Astrocyte (in vitro differentiated cells and primary cell): ENCODE measurements around the gene CPNE5. TPM values are rescaled to one million over a fixed set of nuclear protein-coding genes. Genes with fewer than 3 reads are reported as not detected.

Experiments
- DNase-seq: peaks from one replicate; pipeline ENCODE4 v3.0.0-alpha.2; 2010; ENCODE audit warnings: low read depth
- FAIRE-seq: peaks from 2 replicates; lab custom pipeline; 2011; peaks lifted over from hg19 to GRCh38; lab: Jason Lieb, UNC
- H2AFZ ChIP-seq: 2 replicates; pipeline ENCODE4 v1.6.0; 2012; ENCODE audit warnings: low read depth, low read length, inconsistent platforms
- H3K27ac ChIP-seq: 2 replicates; pipeline ENCODE4 v1.5.1; 2011; ENCODE audit warnings: low read depth, low read length, inconsistent platforms
- H3K27me3 ChIP-seq: 2 replicates; pipeline ENCODE4 v1.6.0; 2011; ENCODE audit warnings: low read length, inconsistent platforms; ENCODE audit not compliant: insufficient read depth
- H3K36me3 ChIP-seq: 2 replicates; pipeline ENCODE4 v1.5.1; 2011; ENCODE audit warnings: low read length, inconsistent platforms; ENCODE audit not compliant: insufficient read depth
- H3K4me1 ChIP-seq: 2 replicates; pipeline ENCODE4 v1.5.1; 2011; ENCODE audit warnings: low read length, inconsistent platforms; ENCODE audit not compliant: insufficient read depth
- H3K4me2 ChIP-seq: 2 replicates; pipeline ENCODE4 v1.6.0; 2012; ENCODE audit warnings: low read length, inconsistent platforms
- H3K4me3 ChIP-seq: 2 replicates; pipeline ENCODE4 v1.5.1; 2011; ENCODE audit warnings: low read depth, mild to moderate bottlenecking, low read length, inconsistent platforms; ENCODE audit not compliant: insufficient read depth
- H3K79me2 ChIP-seq: 2 replicates; pipeline ENCODE4 v1.6.0; 2012; ENCODE audit warnings: mild to moderate bottlenecking, low read length, inconsistent platforms; ENCODE audit not compliant: insufficient read depth
- H3K9ac ChIP-seq: 2 replicates; pipeline ENCODE4 v1.6.0; 2012; ENCODE audit warnings: mild to moderate bottlenecking, low read length, inconsistent platforms
- H3K9me3 ChIP-seq: 2 replicates; pipeline ENCODE4 v1.5.1; 2012; ENCODE audit warnings: low read depth, mild to moderate bottlenecking, low read length, inconsistent platforms; ENCODE audit not compliant: insufficient read depth
- H4K20me1 ChIP-seq: 2 replicates; pipeline ENCODE4 v1.6.0; 2012; ENCODE audit warnings: low read length, inconsistent platforms; ENCODE audit not compliant: insufficient read depth
- H3K27ac Mint-ChIP-seq: one replicate; pipeline ENCODE4 v1.8.0; 2021; ENCODE audit warnings: mild to moderate bottlenecking, mixed read lengths; ENCODE audit not compliant: unreplicated experiment
- H3K27me3 Mint-ChIP-seq: one replicate; pipeline ENCODE4 v1.8.0; 2021; ENCODE audit warnings: low read depth, mixed read lengths; ENCODE audit not compliant: unreplicated experiment
- H3K36me3 Mint-ChIP-seq: one replicate; pipeline ENCODE4 v1.8.0; 2021; ENCODE audit warnings: low read depth, mixed read lengths; ENCODE audit not compliant: unreplicated experiment
- H3K4me1 Mint-ChIP-seq: one replicate; pipeline ENCODE4 v1.8.0; 2021; ENCODE audit warnings: low read depth, mixed read lengths; ENCODE audit not compliant: unreplicated experiment
- H3K4me3 Mint-ChIP-seq: one replicate; pipeline ENCODE4 v1.8.0; 2021; ENCODE audit warnings: mild to moderate bottlenecking, moderate library complexity, mixed read lengths; ENCODE audit not compliant: unreplicated experiment
- H3K9me3 Mint-ChIP-seq: one replicate; pipeline ENCODE4 v1.8.0; 2021; ENCODE audit warnings: mild to moderate bottlenecking, mixed read lengths; ENCODE audit not compliant: unreplicated experiment
- EZH2 ChIP-seq: IDR thresholded peaks from 2 replicates; pipeline ENCODE4 v1.6.1; 2012; ENCODE audit warnings: mild to moderate bottlenecking, low read length, inconsistent platforms; ENCODE audit not compliant: insufficient read depth
- total RNA-seq: library from RNA; stranded (reverse); gene quantifications from 2 replicates; pipeline ENCODE4 v1.2.1, GENCODE V29; 2021
- TF ChIP-seq, protein P1 (sequence below): IDR thresholded peaks from 2 replicates; pipeline ENCODE4 v1.5.1; 2011; ENCODE audit warnings: low read depth, mild to moderate bottlenecking, inconsistent platforms, low read length, moderate library complexity; ENCODE audit not compliant: insufficient read depth

CPNE5 gene
- total RNA-seq, 1 donor from 2014 or later, result 0.11 TPM

DNA sequence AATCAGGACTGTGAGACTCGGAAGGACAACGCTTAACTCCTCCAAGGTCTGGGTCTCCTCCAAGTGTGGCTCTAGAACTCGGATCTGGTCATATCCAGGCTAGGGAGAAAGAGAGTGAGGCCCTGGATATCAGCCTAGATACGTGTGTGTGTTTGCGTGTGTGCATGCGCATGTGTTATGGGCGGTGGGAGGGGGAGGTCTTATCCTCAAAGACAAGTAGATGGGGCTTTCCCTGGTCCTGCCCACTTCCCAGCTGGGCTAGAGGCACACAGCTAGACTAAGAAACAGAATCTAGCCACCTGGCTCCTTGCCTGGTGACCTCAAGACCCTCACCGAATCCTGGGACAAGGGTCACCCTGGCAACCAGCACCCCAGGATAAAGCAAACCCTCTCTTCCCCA lies 13.2 kb downstream of the CPNE5 start:
- Mint-ChIP-seq H3K36me3 (no peaks in the 10 kb centered on the region), H3K27me3 (peaks cover 16% of the 10 kb centered on the region), H3K27ac (no peak overlapping the region), H3K9me3 (no peaks in the 10 kb centered on the region), H3K4me3 (no peak overlapping the region), H3K4me1 (peaks cover 28% of the 10 kb centered on the region)
- Histone ChIP-seq H4K20me1 (no peaks in the 10 kb centered on the region), H2AFZ (no peak overlapping the region), H3K79me2 (no peaks in the 10 kb centered on the region), H3K4me2 (no peak overlapping the region), H3K4me1 (peaks cover 28% of the 10 kb centered on the region), H3K4me3 (no peak overlapping the region), H3K9me3 (no peaks in the 10 kb centered on the region), H3K27me3 (no peaks in the 10 kb centered on the region), H3K9ac (no peak overlapping the region), H3K36me3 (no peaks in the 10 kb centered on the region), H3K27ac (no peak overlapping the region)
- no peak for FAIRE-seq
- TF ChIP-seq, protein P1, sequence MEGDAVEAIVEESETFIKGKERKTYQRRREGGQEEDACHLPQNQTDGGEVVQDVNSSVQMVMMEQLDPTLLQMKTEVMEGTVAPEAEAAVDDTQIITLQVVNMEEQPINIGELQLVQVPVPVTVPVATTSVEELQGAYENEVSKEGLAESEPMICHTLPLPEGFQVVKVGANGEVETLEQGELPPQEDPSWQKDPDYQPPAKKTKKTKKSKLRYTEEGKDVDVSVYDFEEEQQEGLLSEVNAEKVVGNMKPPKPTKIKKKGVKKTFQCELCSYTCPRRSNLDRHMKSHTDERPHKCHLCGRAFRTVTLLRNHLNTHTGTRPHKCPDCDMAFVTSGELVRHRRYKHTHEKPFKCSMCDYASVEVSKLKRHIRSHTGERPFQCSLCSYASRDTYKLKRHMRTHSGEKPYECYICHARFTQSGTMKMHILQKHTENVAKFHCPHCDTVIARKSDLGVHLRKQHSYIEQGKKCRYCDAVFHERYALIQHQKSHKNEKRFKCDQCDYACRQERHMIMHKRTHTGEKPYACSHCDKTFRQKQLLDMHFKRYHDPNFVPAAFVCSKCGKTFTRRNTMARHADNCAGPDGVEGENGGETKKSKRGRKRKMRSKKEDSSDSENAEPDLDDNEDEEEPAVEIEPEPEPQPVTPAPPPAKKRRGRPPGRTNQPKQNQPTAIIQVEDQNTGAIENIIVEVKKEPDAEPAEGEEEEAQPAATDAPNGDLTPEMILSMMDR, result no peak
- no peak for TF ChIP-seq EZH2
- no peak for DNase-seq

- Histone ChIP-seq H2AFZ (no peak overlapping the region), H3K79me2 (no peaks in the 10 kb centered on the region), H3K4me3 (no peak overlapping the region), H3K4me2 (no peak overlapping the region), H3K4me1 (peaks cover 31% of the 10 kb centered on the region), H3K27ac (no peak overlapping the region), H3K9ac (no peak overlapping the region), H3K36me3 (no peaks in the 10 kb centered on the region), H3K27me3 (no peaks in the 10 kb centered on the region), H3K9me3 (no peaks in the 10 kb centered on the region), H4K20me1 (no peaks in the 10 kb centered on the region)
- H3K9me3 Mint-ChIP-seq, result no peaks in the 10 kb centered on the region
- H3K36me3 Mint-ChIP-seq, result no peaks in the 10 kb centered on the region
- TF ChIP-seq, protein P1, result no peak
- no peak for TF ChIP-seq EZH2
- peaks cover 34% of the 10 kb centered on the region for H3K4me1 Mint-ChIP-seq
- H3K4me3 Mint-ChIP-seq, result no peak overlapping the region
- DNase-seq (no peak), FAIRE-seq (no peak)
- H3K27ac Mint-ChIP-seq, result no peak overlapping the region
- peaks cover 12% of the 10 kb centered on the region for H3K27me3 Mint-ChIP-seq
Observed at GRCh38 chr6:36825452-36825851, 13.8 kb downstream of the CPNE5 start.

DNA sequence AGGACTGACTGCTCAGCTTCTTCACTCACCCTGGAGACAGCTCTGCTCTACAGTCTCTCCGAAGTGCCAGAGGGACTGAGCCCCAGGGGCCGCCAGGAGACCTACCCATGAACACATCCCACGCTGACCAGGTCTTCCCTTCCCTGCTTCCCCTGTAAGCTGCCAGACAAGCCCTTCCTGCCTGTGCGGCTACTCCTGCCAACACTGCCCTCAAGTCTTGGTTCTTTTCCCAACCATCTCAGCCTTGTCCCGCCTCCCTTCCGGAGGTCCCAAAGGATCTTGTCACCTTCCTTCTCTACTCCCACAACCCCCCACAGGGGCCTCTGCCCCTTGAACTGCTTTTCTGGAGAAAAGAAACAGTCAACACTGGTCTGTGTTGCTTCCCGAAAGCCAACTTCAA lies 15.0 kb downstream of the CPNE5 start:
- H3K4me3 Mint-ChIP-seq, result no peak overlapping the region
- no peak overlapping the region for H3K27ac Mint-ChIP-seq
- H3K27me3 ChIP-seq, result no peaks in the 10 kb centered on the region
- no peaks in the 10 kb centered on the region for H4K20me1 ChIP-seq
- H3K4me2 ChIP-seq, result no peak overlapping the region
- H3K4me3 ChIP-seq, result no peak overlapping the region
- TF ChIP-seq EZH2, result no peak
- TF ChIP-seq, protein P1, result no peak
- H3K27me3 Mint-ChIP-seq, result peaks cover 13% of the 10 kb centered on the region
- no peak overlapping the region for H3K9ac ChIP-seq
- H3K36me3 Mint-ChIP-seq, result peaks cover 4% of the 10 kb centered on the region
- H3K4me1 ChIP-seq, result peaks cover 26% of the 10 kb centered on the region
- no peaks in the 10 kb centered on the region for H3K79me2 ChIP-seq
- no peak overlapping the region for H2AFZ ChIP-seq
- H3K4me1 Mint-ChIP-seq, result peaks cover 34% of the 10 kb centered on the region
- FAIRE-seq, result no peak
- no peaks in the 10 kb centered on the region for H3K9me3 Mint-ChIP-seq
- no peaks in the 10 kb centered on the region for H3K36me3 ChIP-seq
- no peak overlapping the region for H3K27ac ChIP-seq
- DNase-seq, result no peak
- no peaks in the 10 kb centered on the region for H3K9me3 ChIP-seq
